Fibroblast of the aortic adventitia (primary cell): ENCODE measurements around the gene PARP14. TPM values are rescaled to one million over a fixed set of nuclear protein-coding genes. Genes with fewer than 3 reads are reported as not detected.
"Not testable (repeated sequence)": the region's sequence is repeated elsewhere in the genome, so short reads cannot be mapped to it uniquely, and the experiment has no call there.

Experiments used
- DNase-seq: peaks from one replicate; pipeline ENCODE4 v3.0.0-alpha.2; 2010; ENCODE audit warnings: low read depth
- H3K4me3 ChIP-seq: 2 replicates; pipeline ENCODE4 v1.5.1; 2011; ENCODE audit warnings: low read depth, mild to moderate bottlenecking, control low read depth, low read length, moderate library complexity
- CTCF ChIP-seq: IDR thresholded peaks from 2 replicates; pipeline ENCODE4 v1.5.1; 2011; ENCODE audit warnings: mild to moderate bottlenecking, low read length, control low read depth, inconsistent platforms; ENCODE audit not compliant: insufficient read depth
- total RNA-seq: library from RNA; depleted of rRNA; stranded (reverse); fragments of >200 nt; gene quantifications from 2 replicates; pipeline ENCODE4 v1.2.3, GENCODE V29; 2012; ENCODE audit warnings: low replicate concordance

Gene PARP14
- total RNA-seq, 1 donor: 41.6 TPM

DNA sequence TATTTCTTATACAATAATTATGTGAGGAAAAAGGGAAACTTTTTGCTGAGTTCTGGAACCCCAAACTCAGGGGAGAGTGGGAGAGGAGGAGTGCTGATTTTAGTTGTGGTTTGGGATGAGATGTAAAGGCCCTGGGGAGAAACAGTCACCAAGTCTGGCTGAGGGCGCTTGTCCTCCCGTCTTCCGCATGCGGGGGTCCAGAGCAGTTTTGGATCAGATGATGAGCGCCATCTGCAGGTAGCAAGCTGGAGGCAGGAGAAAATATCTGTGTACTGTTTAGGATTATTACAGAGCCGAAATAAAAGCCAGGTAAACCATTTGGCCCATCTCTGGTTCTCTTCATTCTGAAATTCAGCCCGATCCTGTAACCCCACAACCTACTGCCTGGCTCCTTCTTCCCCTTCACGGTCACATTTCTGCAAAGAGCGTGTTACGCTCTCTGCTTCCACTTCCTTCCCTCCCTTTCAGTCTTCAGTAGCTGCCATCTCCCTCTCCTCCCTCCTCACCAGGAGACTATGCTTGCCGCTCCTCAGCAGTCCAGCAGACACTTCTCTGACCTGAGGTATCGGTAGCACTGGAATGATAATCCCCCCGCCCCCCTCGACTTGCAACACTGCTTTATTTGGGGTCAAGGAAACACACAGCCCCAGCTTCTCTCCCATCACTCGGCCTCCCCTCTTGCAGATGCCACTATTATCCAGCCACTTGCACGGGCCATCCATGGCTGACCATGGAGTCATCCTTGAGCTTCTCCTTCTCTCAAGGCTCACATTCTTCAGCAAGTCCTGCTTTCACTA, 1.4 kb upstream of the PARP14 start:
- peak; percentile 82 for DNase-seq
- peak; percentile 91 for TF ChIP-seq CTCF
- H3K4me3 ChIP-seq: peak overlapping the region; percentile 81

DNA sequence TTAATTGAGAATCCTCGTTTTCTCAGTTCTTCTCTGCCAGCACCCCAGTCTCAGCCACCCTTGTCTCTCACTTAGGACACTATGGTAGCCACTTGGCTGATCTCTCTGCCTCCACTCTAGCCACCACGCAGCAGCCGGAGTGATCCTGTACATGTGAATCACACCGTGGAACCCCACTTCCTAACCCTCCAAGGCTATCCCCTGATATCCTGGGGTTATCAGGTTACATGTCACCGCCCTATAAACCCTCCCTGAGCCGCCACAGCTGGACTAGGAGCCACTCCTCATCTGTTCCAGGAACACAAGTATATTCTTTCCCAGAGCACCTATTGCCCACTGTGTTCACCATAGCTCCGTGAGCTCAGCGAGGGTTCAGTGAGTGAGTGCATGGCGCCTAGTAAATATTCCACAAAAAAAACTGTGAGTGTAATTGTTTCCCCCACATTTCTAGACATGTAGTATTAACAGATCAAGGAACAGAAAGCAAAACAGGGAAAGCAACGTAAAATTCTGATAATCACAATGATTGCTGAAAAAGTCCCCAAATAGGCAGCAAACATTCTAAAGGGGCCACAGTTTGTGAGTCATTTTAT, 661 bp upstream of the PARP14 start:
- TF ChIP-seq CTCF: no peak
- DNase-seq: peak; percentile 27
- peak overlapping the region; percentile 81 for H3K4me3 ChIP-seq

GRCh38 chr3:122681284-122681973, 790 bp downstream of the PARP14 start:
- H3K4me3 ChIP-seq: peak overlapping the region; percentile 81
- no peak for TF ChIP-seq CTCF
- peak; percentile 16 for DNase-seq

GRCh38 chr3:122681974-122682409, 1.4 kb downstream of the PARP14 start:
- no peak for TF ChIP-seq CTCF
- peak overlapping the region; percentile 81 for H3K4me3 ChIP-seq
- no peak for DNase-seq

- not testable (repeated sequence) for H3K4me3 ChIP-seq, DNase-seq
These were observed 2.3 kb downstream of the PARP14 start for GRCh38 chr3:122682778-122683411.

DNA sequence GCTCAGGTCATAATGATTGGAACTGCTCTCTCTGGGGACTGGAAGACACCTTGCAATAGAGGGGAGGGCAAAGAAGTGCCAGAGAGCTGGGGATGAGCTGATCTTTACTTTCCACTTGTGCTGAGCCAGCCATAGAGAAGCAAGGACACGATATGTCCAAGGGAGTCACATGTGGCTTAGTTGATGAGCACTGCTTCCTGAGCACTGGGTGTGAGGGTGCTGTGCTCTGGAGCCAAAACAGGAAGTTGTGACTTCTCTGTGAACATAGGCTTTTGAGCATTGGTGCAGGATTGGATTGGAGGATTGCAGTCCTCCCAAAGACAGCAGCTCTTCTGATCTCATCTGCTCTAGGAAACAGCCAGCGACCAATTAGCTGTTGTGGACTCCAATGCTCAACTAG, 6.7 kb downstream of the PARP14 start:
- H3K4me3 ChIP-seq: no peak overlapping the region
- no peak for TF ChIP-seq CTCF
- no peak for DNase-seq

DNA sequence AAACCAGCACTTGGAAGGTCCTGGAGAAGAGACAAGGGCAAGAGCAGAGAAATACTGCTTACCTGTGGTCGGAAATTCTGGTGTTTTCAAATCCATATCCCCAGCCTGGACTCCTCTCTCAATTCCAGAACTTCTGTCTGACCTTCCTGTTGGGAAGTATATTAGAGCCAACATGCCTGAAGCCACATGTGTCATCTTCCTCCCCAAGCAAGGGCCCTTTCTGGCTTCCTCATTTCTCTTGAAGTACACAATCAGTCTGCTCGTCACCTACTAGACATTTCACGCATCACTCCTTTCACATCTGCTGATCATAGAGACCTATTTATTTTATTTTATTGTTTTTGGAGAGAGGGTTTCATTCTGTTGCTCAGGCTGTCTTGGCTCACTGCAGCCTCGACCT, 8.4 kb downstream of the PARP14 start:
- no peak for DNase-seq
- no peak for TF ChIP-seq CTCF
- no peak overlapping the region for H3K4me3 ChIP-seq
